Measurements from ENCODE around the gene CLIC5.

CLIC5 gene

GRCh38 chr6:46048646-46049297 is 33.1 kb upstream of the CLIC5 start:
- no peak overlapping the region for H3K27ac Mint-ChIP-seq
- H3K9me3 Mint-ChIP-seq: no peaks in the 10 kb centered on the region

GRCh38 chr6:46046558-46047174 is 31.0 kb upstream of the CLIC5 start:
- H3K36me3 Mint-ChIP-seq (ENCODE audit: low read depth): no peaks in the 10 kb centered on the region
- peaks cover 19% of the 10 kb centered on the region for H3K27me3 Mint-ChIP-seq (ENCODE audit: low read depth)
- H3K4me1 Mint-ChIP-seq (ENCODE audit: low read depth): no peaks in the 10 kb centered on the region
- no peak overlapping the region for H3K27ac Mint-ChIP-seq
- no peak for DNase-seq (ENCODE audit: low spot score)
- H3K4me3 Mint-ChIP-seq: no peak overlapping the region
- H3K9me3 Mint-ChIP-seq: no peaks in the 10 kb centered on the region

More at GRCh38 chr6:46048646-46049297, 33.1 kb upstream of the CLIC5 start:
- no peak overlapping the region for H3K4me3 Mint-ChIP-seq
- DNase-seq (ENCODE audit: low spot score): no peak
- H3K36me3 Mint-ChIP-seq (ENCODE audit: low read depth): no peaks in the 10 kb centered on the region
- peaks cover 19% of the 10 kb centered on the region for H3K27me3 Mint-ChIP-seq (ENCODE audit: low read depth)
- H3K4me1 Mint-ChIP-seq (ENCODE audit: low read depth): peaks cover 8% of the 10 kb centered on the region

GRCh38 chr6:46044881-46045617 is 29.4 kb upstream of the CLIC5 start:
- Mint-ChIP-seq H3K36me3 (ENCODE audit: low read depth) (no peaks in the 10 kb centered on the region), H3K4me1 (ENCODE audit: low read depth) (no peaks in the 10 kb centered on the region), H3K27me3 (ENCODE audit: low read depth) (peaks cover 16% of the 10 kb centered on the region), H3K27ac (no peak overlapping the region), H3K4me3 (no peak overlapping the region), H3K9me3 (no peaks in the 10 kb centered on the region)
- DNase-seq (ENCODE audit: low spot score): no peak

- H3K4me3 Mint-ChIP-seq: no peak overlapping the region
- H3K4me1 Mint-ChIP-seq (ENCODE audit: low read depth): peaks cover 2% of the 10 kb centered on the region
- no peak for DNase-seq (ENCODE audit: low spot score)
- H3K27ac Mint-ChIP-seq: no peak overlapping the region
- peaks cover 8% of the 10 kb centered on the region for H3K27me3 Mint-ChIP-seq (ENCODE audit: low read depth)
- no peaks in the 10 kb centered on the region for H3K9me3 Mint-ChIP-seq
- no peaks in the 10 kb centered on the region for H3K36me3 Mint-ChIP-seq (ENCODE audit: low read depth)
Observed at GRCh38 chr6:46042355-46042999, 26.8 kb upstream of the CLIC5 start.

GRCh38 chr6:46040288-46040687 is 24.6 kb upstream of the CLIC5 start:
- H3K27me3 Mint-ChIP-seq (ENCODE audit: low read depth): peaks cover 9% of the 10 kb centered on the region
- H3K4me3 Mint-ChIP-seq: no peak overlapping the region
- no peaks in the 10 kb centered on the region for H3K36me3 Mint-ChIP-seq (ENCODE audit: low read depth)
- H3K27ac Mint-ChIP-seq: no peak overlapping the region
- H3K4me1 Mint-ChIP-seq (ENCODE audit: low read depth): peaks cover 2% of the 10 kb centered on the region
- DNase-seq (ENCODE audit: low spot score): no peak
- H3K9me3 Mint-ChIP-seq: no peaks in the 10 kb centered on the region

GRCh38 chr6:46039646-46040045 is 24.0 kb upstream of the CLIC5 start:
- no peaks in the 10 kb centered on the region for H3K9me3 Mint-ChIP-seq
- H3K27ac Mint-ChIP-seq: no peak overlapping the region
- no peaks in the 10 kb centered on the region for H3K36me3 Mint-ChIP-seq (ENCODE audit: low read depth)
- DNase-seq (ENCODE audit: low spot score): no peak
- peaks cover 2% of the 10 kb centered on the region for H3K4me1 Mint-ChIP-seq (ENCODE audit: low read depth)
- H3K4me3 Mint-ChIP-seq: no peak overlapping the region
- peaks cover 9% of the 10 kb centered on the region for H3K27me3 Mint-ChIP-seq (ENCODE audit: low read depth)

GRCh38 chr6:46036911-46037310 is 21.3 kb upstream of the CLIC5 start:
- Mint-ChIP-seq H3K4me1 (ENCODE audit: low read depth) (peaks cover 2% of the 10 kb centered on the region), H3K36me3 (ENCODE audit: low read depth) (no peaks in the 10 kb centered on the region), H3K9me3 (no peaks in the 10 kb centered on the region), H3K27ac (no peak overlapping the region), H3K27me3 (ENCODE audit: low read depth) (peaks cover 9% of the 10 kb centered on the region), H3K4me3 (no peak overlapping the region)
- no peak for DNase-seq (ENCODE audit: low spot score)

GRCh38 chr6:46035242-46035641 is 19.6 kb upstream of the CLIC5 start:
- no peaks in the 10 kb centered on the region for H3K36me3 Mint-ChIP-seq (ENCODE audit: low read depth)
- H3K27ac Mint-ChIP-seq: no peak overlapping the region
- no peaks in the 10 kb centered on the region for H3K9me3 Mint-ChIP-seq
- peaks cover 15% of the 10 kb centered on the region for H3K27me3 Mint-ChIP-seq (ENCODE audit: low read depth)
- peaks cover 2% of the 10 kb centered on the region for H3K4me1 Mint-ChIP-seq (ENCODE audit: low read depth)
- DNase-seq (ENCODE audit: low spot score): no peak
- no peak overlapping the region for H3K4me3 Mint-ChIP-seq

GRCh38 chr6:46032110-46032998 is 16.7 kb upstream of the CLIC5 start:
- no peaks in the 10 kb centered on the region for H3K4me1 Mint-ChIP-seq (ENCODE audit: low read depth)
- no peak overlapping the region for H3K4me3 Mint-ChIP-seq
- no peaks in the 10 kb centered on the region for H3K36me3 Mint-ChIP-seq (ENCODE audit: low read depth)
- H3K27me3 Mint-ChIP-seq (ENCODE audit: low read depth): peaks cover 28% of the 10 kb centered on the region
- H3K9me3 Mint-ChIP-seq: no peaks in the 10 kb centered on the region
- no peak for DNase-seq (ENCODE audit: low spot score)
- H3K27ac Mint-ChIP-seq: no peak overlapping the region

GRCh38 chr6:46029602-46030001 is 13.9 kb upstream of the CLIC5 start:
- H3K4me1 Mint-ChIP-seq (ENCODE audit: low read depth): no peaks in the 10 kb centered on the region
- no peak overlapping the region for H3K4me3 Mint-ChIP-seq
- H3K27ac Mint-ChIP-seq: no peak overlapping the region
- peaks cover 29% of the 10 kb centered on the region for H3K27me3 Mint-ChIP-seq (ENCODE audit: low read depth)
- no peaks in the 10 kb centered on the region for H3K9me3 Mint-ChIP-seq
- DNase-seq (ENCODE audit: low spot score): no peak
- no peaks in the 10 kb centered on the region for H3K36me3 Mint-ChIP-seq (ENCODE audit: low read depth)

- DNase-seq (ENCODE audit: low spot score): no peak
- Mint-ChIP-seq H3K27me3 (ENCODE audit: low read depth) (peaks cover 45% of the 10 kb centered on the region), H3K36me3 (ENCODE audit: low read depth) (no peaks in the 10 kb centered on the region), H3K4me1 (ENCODE audit: low read depth) (peaks cover 2% of the 10 kb centered on the region), H3K9me3 (peaks cover 3% of the 10 kb centered on the region), H3K27ac (no peak overlapping the region), H3K4me3 (no peak overlapping the region)
Observed at GRCh38 chr6:46026307-46026706, 10.6 kb upstream of the CLIC5 start.

- Mint-ChIP-seq H3K27ac (no peak overlapping the region), H3K36me3 (ENCODE audit: low read depth) (no peaks in the 10 kb centered on the region), H3K4me1 (ENCODE audit: low read depth) (peaks cover 2% of the 10 kb centered on the region), H3K4me3 (no peak overlapping the region), H3K27me3 (ENCODE audit: low read depth) (peaks cover 48% of the 10 kb centered on the region), H3K9me3 (peaks cover 3% of the 10 kb centered on the region)
- no peak for DNase-seq (ENCODE audit: low spot score)
Observed at GRCh38 chr6:46025573-46025972, 9.9 kb upstream of the CLIC5 start.

- H3K4me3 Mint-ChIP-seq: no peak overlapping the region
- peaks cover 42% of the 10 kb centered on the region for H3K27me3 Mint-ChIP-seq (ENCODE audit: low read depth)
- peaks cover 2% of the 10 kb centered on the region for H3K4me1 Mint-ChIP-seq (ENCODE audit: low read depth)
- H3K27ac Mint-ChIP-seq: no peak overlapping the region
- no peak for DNase-seq (ENCODE audit: low spot score)
- H3K36me3 Mint-ChIP-seq (ENCODE audit: low read depth): no peaks in the 10 kb centered on the region
- peaks cover 3% of the 10 kb centered on the region for H3K9me3 Mint-ChIP-seq
Observed at GRCh38 chr6:46024124-46024769, 8.6 kb upstream of the CLIC5 start.

Measured in T-helper 2 cell treated with Interferon-gamma antibody and Interleukin-4, amounts not matched to agents 5 μg/mL and 100 μg/mL, for 36 hours (primary cell).